Left lobe of liver (tissue), 2 donors: ENCODE measurements around the gene STRN3. TPM values are rescaled to one million over a fixed set of nuclear protein-coding genes. Genes with fewer than 3 reads are reported as not detected.
"Not testable (repeated sequence)": the region's sequence is repeated elsewhere in the genome, so short reads cannot be mapped to it uniquely, and the experiment has no call there.

Source experiments
- ATAC-seq: fragments of 200-7000 bp; cut with Tn5 transposase; one replicate; pipeline ENCODE4 v1.9.1; 2020; ENCODE audit warnings: mild to moderate bottlenecking, moderate library complexity
- DNase-seq: peaks from one replicate; pipeline ENCODE4 v3.0.0-alpha.2; 2020; ENCODE audit warnings: low spot score
- total RNA-seq: library from RNA; stranded (reverse); gene quantifications from one replicate; pipeline ENCODE4 v1.2.1, GENCODE V29; 2021
- donor health status: DM: no; HTN: no; CAD: no; lungs with moderate emphysema.
- donor health status: DM: no; HTN: yes; CAD: no.

Gene STRN3
- total RNA-seq, 1 donor from 2014 or later: 19.7 TPM

DNA sequence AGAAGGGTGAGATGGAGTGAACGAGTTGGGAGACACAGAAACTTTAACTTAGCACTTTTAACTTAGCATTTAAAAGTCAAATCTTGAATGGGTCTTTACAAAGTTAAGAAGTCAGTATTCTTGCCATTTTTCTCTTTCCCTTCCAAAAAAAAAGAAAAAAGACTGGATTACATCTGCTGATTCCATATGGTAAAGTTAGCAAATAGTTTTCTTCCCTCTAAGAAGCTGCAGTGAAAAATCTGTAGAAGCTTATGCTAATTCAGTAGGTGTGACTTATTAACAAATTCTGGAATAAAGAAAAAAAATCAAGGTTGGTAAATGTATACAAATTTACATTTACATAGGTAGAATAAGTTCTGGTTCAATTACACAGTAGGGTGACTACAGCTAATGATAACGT is 100.9 kb downstream of the STRN3 start:
- ATAC-seq (no peak), DNase-seq (no peak)

DNA sequence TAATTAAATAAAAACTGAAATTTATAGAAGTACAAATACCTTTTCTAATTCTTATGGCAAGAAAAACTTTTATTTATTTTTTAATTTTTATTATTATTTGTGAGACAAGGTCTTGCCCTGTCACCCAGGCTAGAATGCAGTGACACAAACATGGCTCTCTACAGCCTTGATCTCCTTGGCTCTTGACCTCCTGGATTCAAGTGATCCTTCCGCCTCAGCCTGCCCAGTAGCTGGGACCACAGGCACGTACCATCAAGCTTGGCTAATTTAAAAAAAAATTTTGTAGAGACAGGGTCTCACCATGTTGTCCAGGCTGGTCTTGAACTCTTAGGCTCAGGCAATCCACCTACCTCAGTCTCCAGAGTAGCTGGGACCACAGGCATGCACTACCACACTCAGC is 104.4 kb downstream of the STRN3 start:
- DNase-seq (no peak), ATAC-seq (no peak)

DNA sequence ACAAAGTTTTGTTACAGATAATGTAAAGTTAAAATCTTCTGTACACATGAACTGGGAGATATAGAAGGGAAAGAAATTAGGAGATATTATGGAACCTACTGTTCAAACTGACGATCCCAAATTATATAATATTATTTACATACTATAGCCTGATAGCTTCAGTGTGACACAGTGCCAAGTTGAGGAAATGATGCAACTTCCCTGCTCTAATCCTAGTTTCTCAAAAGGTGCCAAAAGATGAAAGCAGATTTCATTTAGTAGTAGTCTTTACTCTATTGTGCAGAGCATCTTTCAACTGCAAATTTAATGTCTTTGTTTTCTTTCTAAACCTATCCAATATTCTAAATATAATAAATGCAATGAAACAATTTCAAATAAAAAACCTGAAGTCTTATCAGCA is 104.9 kb downstream of the STRN3 start:
- no peak for ATAC-seq
- no peak for DNase-seq

DNA sequence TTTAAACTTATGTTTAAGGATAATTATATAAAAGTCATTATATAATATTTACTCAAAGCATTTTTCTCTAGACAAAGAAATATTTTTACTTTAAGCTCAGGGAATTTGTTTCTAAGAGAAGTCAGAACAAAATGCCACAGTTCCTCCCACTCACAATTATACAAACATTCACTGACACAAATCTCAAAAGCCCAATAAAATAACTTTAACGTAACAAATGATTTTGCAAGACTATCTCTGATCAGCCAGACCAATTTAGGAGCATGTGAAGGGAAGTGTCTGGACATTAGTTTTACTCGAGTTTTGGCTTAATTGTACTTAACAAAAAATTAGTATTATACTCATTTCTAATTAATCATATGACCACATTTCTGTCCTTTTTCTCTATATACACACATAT is 110.6 kb downstream of the STRN3 start:
- ATAC-seq: peak; percentile 39
- no peak for DNase-seq

DNA sequence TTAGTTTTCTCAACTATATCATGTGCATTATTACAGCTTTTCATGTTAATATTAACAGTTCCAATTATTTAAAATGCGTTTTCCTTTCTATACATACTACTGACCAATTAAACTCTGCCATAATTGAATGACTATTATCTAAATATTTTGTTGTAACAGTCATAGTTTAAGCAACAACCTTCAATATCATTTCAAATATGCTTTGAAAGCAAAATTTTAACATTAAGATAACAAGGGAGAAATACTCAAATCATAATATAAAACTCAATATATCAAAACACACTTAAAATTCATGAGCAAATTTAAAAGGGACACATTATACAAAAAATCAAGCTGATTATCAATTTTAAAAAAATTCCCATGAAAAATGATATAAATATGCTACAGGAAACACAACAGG is 111.4 kb downstream of the STRN3 start:
- ATAC-seq (no peak), DNase-seq (no peak)

DNA sequence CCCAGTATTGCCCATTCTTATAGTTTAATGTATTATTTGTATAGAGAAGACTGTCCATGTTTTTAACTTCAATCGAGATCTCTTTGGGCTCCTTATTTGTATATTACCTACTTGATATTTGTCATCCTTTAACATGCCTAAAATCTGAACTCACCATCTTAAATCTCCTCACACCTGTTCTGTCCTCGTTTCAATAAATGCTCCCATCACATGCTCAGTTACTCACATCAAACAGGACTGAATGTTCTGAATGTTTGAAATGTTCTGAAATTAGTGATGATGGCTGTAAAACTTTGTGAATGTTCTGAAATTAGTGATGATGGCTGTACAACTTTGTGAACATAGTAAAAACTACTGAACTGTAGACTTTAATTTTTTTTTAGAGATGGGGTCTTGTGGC is 117.4 kb downstream of the STRN3 start:
- DNase-seq: no peak
- no peak for ATAC-seq

DNA sequence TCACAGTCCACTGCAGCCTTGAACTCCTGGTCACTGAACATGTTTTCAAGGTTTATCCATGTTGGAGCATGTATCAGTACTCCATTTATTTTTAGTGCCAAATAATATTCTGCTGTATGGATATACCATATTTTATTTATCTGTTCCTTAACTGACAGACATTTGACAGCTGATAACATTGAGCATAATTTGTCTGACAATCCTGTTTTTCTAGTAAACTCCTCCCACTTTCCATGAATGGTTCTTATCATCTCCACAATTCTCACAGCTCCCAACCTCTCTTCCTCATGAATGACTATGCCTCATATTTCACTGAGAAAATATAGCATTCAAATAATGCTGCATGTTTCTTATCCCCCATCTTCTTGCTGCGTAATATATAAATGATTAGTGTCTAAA is 118.5 kb downstream of the STRN3 start:
- DNase-seq: no peak
- ATAC-seq: peak; percentile 14

DNA sequence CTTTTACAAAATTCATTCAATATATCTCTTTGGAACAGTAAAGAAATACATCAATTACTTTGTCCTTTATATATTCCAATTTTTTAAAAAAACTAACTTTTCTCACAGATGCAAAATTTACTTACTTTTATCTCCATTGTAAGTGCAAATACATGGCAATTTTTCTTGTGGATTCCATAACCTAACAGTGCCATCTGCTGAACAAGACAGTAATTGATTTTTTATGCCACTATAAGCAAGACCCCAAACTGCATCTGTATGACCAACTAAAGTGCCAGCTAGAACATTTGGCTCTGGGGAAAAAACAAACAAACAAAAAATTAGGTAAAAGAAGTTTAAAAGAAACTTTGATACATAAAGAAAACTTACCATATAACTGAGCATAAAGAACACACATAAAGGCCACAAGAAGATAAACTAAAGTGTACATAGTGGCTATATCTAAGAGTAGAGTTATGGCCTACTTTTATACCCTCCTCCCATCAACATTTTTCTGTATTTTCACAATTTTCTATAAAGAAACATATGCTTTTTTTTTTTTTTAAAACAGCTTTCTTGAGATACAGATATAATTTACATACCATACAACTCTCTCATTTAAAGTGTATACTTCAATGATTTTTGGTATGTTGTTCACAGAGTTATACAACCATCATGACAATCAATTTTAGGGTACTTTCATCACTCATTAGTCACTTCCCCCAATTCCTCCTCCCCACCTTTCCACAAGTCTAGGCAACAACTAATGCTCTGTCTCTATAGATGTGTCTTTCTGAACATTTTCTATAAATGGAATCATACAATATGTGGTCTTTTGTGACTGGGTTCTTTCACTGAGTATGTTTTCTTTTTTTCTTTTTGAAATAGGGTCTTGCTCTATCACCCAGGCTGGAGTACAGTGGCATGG is 119.2 kb downstream of the STRN3 start:
- ATAC-seq (peak; percentile 50), DNase-seq (no peak)

DNA sequence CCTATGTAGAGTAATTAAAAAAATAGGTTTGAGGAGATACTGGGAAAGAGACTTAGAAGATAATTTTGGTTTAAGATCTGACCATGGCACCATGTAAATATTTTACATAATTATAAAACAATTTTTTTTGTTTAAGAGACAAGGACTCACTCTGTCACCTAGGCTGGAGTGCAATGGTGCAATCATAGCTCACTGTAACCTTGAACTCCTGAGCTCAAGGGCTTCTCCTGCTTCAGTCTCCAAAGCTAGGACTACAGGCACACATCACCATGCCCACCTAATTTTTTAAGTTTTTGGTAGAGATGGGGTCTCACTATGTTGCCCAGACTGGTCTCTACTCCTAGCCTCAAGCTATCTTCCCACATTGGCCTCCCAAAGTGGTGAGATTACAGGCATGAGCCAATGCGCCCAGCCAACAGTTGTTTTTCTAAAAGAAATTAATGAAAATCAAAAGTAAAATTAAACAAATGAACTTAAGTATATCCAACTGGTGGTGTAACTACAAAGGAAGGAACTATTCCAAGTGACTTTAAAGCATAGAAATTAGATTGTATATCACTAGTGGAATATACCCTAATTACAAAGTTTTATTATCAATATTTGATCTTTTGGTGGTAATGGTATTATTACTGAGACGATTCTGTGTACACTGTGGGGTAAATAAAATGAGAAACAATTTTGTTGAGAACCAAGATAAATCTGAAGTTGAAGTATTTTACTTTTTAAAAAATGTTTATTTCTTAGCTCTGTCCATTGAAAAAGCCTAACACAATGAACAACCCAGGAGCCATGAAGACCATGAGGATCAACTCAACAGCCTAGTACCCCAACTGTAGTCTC is 122.7 kb downstream of the STRN3 start:
- DNase-seq: no peak
- ATAC-seq: peak; percentile 35

DNA sequence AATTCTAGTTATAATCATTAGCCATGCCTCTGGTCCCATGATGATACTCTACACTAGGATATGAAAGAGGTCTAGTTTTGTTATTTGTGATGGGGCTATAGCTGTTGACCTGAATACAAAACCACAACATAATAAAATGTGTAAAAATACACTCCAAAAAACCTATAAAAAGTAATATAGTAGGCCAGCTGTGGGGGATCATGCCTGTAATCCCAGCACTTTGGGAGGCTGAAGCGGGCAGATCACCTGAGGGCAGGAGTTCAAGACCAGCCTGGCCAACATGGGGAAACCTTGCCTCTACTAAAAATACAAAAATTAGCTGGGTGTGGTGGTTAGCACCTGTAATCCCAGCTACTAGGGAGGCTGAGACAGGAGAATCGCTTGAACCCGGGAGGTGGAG is 129.1 kb downstream of the STRN3 start:
- DNase-seq: not testable (repeated sequence)

DNA sequence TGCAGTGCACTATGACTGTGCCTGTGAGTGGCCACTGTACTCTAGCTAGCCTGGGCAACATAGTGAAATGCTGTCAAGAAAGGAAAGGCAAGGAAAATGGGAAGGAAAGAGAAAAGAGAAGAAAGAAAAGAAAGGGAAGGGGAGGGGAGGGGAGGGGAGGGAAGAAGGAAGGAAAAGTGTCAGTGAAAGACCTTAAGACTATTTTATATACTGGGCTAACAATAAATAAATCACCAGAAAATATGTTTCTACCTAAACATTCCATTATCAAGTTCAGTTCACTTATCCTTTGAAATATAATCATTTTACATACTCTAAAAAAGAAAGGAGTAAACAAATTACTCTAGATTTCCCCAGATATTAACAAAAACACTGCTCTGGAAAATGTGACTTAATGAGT is 129.7 kb downstream of the STRN3 start:
- ATAC-seq (no peak), DNase-seq (no peak)

More for the DNA sequence above, 129.1 kb downstream of the STRN3 start:
- ATAC-seq: not testable (repeated sequence)

DNA sequence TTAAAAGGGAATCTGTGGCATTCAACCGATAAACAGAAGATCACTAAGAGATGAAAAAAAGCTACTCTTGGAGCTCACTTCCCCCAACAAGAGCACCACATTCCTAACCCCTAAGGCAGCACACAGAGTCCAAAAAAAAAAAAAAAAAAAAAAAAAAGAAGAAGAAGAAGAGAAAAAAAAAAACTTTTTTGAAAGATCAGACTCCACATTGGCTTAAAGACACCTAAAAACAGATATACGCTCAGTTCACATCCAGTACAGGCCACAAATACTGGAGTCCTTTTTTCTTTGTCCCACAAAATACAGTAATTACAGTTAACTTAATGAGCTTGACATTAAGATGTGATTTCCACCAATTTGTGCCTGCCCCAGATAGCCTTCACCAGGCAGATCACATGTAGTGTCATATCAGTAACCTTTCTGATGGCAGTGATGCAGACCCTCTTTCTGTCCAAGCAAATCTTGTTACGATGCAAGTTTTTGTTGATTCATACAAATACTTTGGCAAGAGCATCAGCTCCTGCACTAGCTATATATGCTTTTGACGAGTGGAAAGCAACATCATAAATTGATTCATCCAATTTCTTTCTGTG is 131.2 kb downstream of the STRN3 start:
- no peak for DNase-seq
- ATAC-seq: no peak

DNA sequence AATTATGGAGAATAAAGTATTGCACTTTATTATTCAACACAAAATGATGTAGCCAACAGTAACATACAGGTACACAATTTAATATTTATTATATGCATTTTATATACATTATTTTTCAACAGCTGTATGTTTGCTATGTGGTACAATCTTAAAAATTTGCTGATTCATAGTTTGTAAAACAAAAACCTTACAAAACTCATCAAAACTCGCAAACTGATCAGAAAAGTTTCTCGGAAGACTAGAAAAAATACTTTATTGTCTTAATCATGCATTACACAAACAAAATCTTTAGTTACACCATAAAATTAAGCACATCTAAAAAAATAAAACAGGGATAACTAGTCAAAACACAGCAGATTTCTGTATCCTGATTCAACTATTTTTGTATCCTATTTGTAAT is 132.4 kb downstream of the STRN3 start:
- DNase-seq (no peak), ATAC-seq (no peak)

DNA sequence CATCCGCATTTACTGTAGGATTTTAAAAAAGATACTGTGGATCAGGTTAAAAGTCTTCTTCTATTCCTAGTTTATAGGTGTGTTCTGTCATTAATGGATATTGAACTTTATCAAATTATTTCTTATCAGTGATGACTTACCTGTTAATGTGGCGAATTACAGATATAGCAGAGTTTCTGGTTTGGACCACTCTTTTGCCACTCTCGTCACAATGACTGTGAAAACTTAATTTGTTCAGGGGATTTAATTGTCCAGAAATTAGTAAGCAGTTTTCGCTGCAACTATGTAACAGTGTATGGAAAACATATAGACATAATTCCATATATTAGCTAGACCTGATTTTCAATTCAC is 137.0 kb downstream of the STRN3 start:
- ATAC-seq (no peak), DNase-seq (no peak)

DNA sequence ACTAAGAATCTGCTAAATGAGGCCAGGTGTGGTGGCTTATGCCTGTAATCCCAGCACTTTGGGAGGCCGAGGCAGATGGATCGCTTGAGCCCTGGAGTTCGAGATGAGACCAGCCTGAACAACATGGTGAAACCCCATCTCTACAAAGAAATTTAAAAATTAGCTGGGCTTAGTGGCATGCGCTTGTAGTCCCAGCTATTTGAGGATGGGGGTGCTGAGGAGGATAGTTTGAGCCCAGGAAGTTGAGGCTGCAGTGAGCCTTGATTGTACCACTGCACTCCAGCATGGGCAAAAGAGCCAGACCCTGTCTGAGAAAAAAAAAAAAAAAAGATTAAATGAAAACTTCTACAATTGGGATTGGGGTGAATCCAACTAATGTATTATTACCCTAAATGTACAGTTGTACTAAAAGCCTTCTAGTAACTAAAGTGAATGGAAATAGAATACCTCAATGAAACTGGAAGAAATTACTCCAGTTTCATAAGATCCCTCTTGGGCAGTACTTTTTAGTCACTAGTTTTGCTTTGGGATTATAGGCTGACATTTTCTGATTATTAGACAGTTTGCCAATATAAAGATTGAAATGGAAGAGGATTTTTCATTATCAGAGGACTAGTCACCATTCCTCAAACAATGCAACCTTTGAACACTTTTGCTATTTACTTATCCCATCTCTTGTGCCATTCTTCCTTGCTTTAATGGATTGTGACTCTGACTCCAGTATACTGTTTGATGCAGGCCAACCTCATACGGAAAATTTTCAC is 137.5 kb downstream of the STRN3 start:
- DNase-seq (no peak), ATAC-seq (peak; percentile 32)

DNA sequence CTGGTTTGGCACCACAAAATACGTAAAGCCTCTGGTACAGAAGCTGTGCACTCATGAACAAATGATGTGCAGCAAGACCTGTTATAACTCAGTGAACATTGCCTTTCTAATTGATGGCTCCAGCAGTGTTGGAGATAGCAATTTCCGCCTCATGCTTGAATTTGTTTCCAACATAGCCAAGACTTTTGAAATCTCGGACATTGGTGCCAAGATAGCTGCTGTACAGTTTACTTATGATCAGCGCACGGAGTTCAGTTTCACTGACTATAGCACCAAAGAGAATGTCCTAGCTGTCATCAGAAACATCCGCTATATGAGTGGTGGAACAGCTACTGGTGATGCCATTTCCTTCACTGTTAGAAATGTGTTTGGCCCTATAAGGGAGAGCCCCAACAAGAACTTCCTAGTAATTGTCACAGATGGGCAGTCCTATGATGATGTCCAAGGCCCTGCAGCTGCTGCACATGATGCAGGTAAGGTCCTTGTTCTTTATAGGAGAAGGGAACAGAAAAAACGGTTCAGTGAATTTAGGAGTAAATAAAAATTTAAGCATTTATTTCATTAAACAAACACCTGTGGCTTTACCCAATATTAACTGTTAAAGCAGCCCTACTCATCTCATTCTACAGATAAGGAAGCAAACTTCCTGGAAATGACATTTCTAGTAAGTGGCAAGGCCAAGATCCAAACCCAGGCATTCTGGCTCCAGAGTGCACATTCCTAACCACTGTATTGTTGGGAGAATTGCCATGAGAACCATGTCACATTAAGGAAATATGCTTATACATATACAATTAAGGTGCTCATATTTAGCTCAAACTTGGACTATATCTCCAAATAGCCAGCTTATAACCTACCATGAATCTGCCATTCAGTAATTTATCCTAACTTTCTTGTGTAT is 140.1 kb downstream of the STRN3 start:
- ATAC-seq (peak; percentile 60), DNase-seq (no peak)

DNA sequence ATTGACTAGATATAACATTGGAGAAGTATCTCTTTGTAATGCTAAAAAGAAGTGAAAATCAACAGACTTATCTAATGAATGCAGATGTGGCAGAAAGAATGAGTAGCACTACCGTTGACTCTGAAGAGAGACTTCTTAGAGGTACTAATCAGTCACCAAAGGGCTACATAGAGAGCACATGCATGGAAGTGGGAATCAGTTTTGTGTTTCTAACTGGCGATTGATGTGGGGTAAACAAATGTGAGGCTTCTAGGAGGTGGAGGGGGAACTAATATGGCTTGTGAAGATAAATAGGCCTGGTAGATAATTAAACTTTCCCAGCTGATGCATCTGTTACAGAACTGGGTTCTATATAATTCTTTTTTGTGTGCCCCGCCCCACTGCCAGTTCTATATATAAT is 141.3 kb downstream of the STRN3 start:
- ATAC-seq: no peak
- no peak for DNase-seq

DNA sequence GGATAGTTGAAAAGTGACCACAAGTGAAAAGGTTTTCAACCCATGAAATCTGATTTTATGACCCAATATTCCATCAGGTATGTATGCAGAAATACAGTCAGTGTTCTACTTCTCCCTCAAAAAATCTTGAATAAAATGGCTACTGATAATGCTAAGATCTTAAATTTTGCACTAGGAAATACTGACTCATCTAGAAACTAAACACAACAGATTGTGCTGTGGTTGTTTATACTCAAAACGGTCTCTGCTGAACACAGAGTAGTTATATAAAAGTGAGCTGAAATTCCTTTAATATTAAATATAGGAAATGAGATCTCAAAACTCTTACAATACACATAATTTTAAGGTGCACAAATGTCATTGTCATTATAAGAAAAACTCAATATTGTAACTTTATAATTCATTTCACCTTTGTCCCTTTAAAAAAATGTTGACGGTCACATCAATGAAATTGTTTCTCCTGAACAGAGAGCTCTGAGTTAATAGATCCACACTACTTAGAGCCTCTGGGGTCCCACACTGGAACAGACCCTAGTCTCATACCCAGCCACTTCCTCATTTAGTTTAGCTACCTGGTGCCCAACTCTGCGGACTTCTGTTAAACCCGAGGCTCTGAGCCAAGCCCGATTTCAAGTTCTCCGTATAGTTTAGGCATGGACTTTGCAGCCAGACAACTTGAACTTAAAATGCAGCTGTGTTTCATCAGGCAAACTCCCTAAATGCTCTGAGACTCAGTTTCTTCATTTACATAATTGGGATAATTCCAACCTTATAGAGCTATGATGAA is 142.5 kb downstream of the STRN3 start:
- no peak for DNase-seq
- peak; percentile 14 for ATAC-seq

DNA sequence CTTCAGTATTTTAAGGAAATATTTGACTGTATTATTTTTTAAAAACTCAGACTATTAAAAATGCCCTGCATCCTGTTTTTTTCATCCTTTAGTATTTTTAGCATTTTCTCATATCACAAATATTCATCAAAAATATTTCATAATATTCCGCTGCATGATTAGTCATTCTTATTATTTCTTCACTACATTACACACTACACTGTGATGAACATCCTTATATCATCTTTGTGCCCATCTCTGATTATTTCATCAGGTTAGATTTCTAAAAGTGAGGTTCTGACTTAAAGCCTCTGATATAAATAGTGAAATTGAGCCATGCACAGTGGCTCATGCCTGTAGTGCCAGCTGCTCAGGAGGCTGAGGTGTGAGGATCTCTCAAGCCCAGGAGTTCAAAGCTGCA is 143.7 kb downstream of the STRN3 start:
- DNase-seq (no peak), ATAC-seq (no peak)
